ENCODE results near the gene DUSP15.
"Not testable (repeated sequence)": the region's sequence is repeated elsewhere in the genome, so short reads cannot be mapped to it uniquely, and the experiment has no call there.

DUSP15 gene

GRCh38 chr20:31822421-31823330 lies 47.7 kb downstream of the DUSP15 start:
- DNase-seq (ENCODE audit: low read depth), result peak; percentile 66

GRCh38 chr20:31821427-31821826 lies 48.9 kb downstream of the DUSP15 start:
- DNase-seq (ENCODE audit: low read depth), result no peak

- no peak for DNase-seq (ENCODE audit: low read depth)
Observed at GRCh38 chr20:31820228-31820627, 50.1 kb downstream of the DUSP15 start.

- no peak for DNase-seq (ENCODE audit: low read depth)
Observed at GRCh38 chr20:31819083-31819784, 51.1 kb downstream of the DUSP15 start, which contains the start of gene MYLK2. TSS of gene MYLK2 (plus strand) at chr20:31819356. CDS start at chr20:31819581, 225 bp downstream.

GRCh38 chr20:31818376-31818908 lies 51.9 kb downstream of the DUSP15 start:
- DNase-seq (ENCODE audit: low read depth), result no peak

- DNase-seq (ENCODE audit: low read depth), result no peak
Observed at GRCh38 chr20:31817461-31817860, 52.9 kb downstream of the DUSP15 start.

- DNase-seq (ENCODE audit: low read depth), result no peak
Observed at GRCh38 chr20:31816221-31816620, 54.1 kb downstream of the DUSP15 start.

- DNase-seq (ENCODE audit: low read depth), result no peak
Observed at GRCh38 chr20:31815408-31816188, 54.7 kb downstream of the DUSP15 start.

GRCh38 chr20:31814142-31814541 lies 56.2 kb downstream of the DUSP15 start:
- DNase-seq (ENCODE audit: low read depth), result not testable (repeated sequence)

GRCh38 chr20:31813611-31814010 lies 56.7 kb downstream of the DUSP15 start:
- no peak for DNase-seq (ENCODE audit: low read depth)

- no peak for DNase-seq (ENCODE audit: low read depth)
Observed at GRCh38 chr20:31811796-31812728, 58.3 kb downstream of the DUSP15 start.

- no peak for DNase-seq (ENCODE audit: low read depth)
Observed at GRCh38 chr20:31811198-31811597, 59.1 kb downstream of the DUSP15 start.

All from stimulated activated CD8-positive, alpha-beta memory T cell treated with anti-CD3 and anti-CD28 coated beads, Interleukin-4, amount 100 ng/mL, for 24 hours (primary cell).